ENCODE results near the gene ZNF584.
"Not testable (repeated sequence)": the region's sequence is repeated elsewhere in the genome, so short reads cannot be mapped to it uniquely, and the experiment has no call there.

The ZNF584 gene

GRCh38 chr19:58403920-58404478 is 4.5 kb upstream of the ZNF584 start:
- not testable (repeated sequence) for DNase-seq (ENCODE audit: extremely low read depth in 1 of 2, low read depth in 1 of 2)

- DNase-seq (ENCODE audit: extremely low read depth in 1 of 2, low read depth in 1 of 2), result no peak
Measured at GRCh38 chr19:58406818-58407657, 1.4 kb upstream of the ZNF584 start.

GRCh38 chr19:58407658-58408151 is 744 bp upstream of the ZNF584 start:
- DNase-seq (ENCODE audit: extremely low read depth in 1 of 2, low read depth in 1 of 2), result no peak

- DNase-seq (ENCODE audit: extremely low read depth in 1 of 2, low read depth in 1 of 2), result no peak
Measured at GRCh38 chr19:58409010-58409790, 751 bp downstream of the ZNF584 start.

- DNase-seq (ENCODE audit: extremely low read depth in 1 of 2, low read depth in 1 of 2), result no peak
Measured at GRCh38 chr19:58416604-58417003, 8.2 kb downstream of the ZNF584 start.

- no peak for DNase-seq (ENCODE audit: extremely low read depth in 1 of 2, low read depth in 1 of 2)
Measured at GRCh38 chr19:58417071-58417470, 8.6 kb downstream of the ZNF584 start.

- no peak for DNase-seq (ENCODE audit: extremely low read depth in 1 of 2, low read depth in 1 of 2)
Measured at GRCh38 chr19:58428617-58429016, 20.2 kb downstream of the ZNF584 start.

- DNase-seq (ENCODE audit: extremely low read depth in 1 of 2, low read depth in 1 of 2), result no peak
Measured at GRCh38 chr19:58429745-58430144, 21.3 kb downstream of the ZNF584 start.

- DNase-seq (ENCODE audit: extremely low read depth in 1 of 2, low read depth in 1 of 2), result no peak
Measured at GRCh38 chr19:58434217-58434616, 25.8 kb downstream of the ZNF584 start.

- DNase-seq (ENCODE audit: extremely low read depth in 1 of 2, low read depth in 1 of 2), result peak; percentile 85 to 95
Measured at GRCh38 chr19:58439576-58440554, 31.4 kb downstream of the ZNF584 start, which contains the start of gene ZNF132. ZNF132 (minus strand) TSS chr19:58440153; CDS start chr19:58439821, 332 bp downstream.

GRCh38 chr19:58440556-58440955 is 32.1 kb downstream of the ZNF584 start:
- DNase-seq (ENCODE audit: extremely low read depth in 1 of 2, low read depth in 1 of 2), result no peak

GRCh38 chr19:58442986-58443385 is 34.5 kb downstream of the ZNF584 start:
- not testable (repeated sequence) for DNase-seq (ENCODE audit: extremely low read depth in 1 of 2, low read depth in 1 of 2)

- not testable (repeated sequence) for DNase-seq (ENCODE audit: extremely low read depth in 1 of 2, low read depth in 1 of 2)
Measured at GRCh38 chr19:58448860-58449259, 40.4 kb downstream of the ZNF584 start.

- not testable (repeated sequence) for DNase-seq (ENCODE audit: extremely low read depth in 1 of 2, low read depth in 1 of 2)
Measured at GRCh38 chr19:58449980-58450379, 41.5 kb downstream of the ZNF584 start.

GRCh38 chr19:58450856-58451357 is 42.5 kb downstream of the ZNF584 start:
- DNase-seq (ENCODE audit: extremely low read depth in 1 of 2, low read depth in 1 of 2), result no peak

- DNase-seq (ENCODE audit: extremely low read depth in 1 of 2, low read depth in 1 of 2), result peak; percentile 88 to 95
Measured at GRCh38 chr19:58451358-58452101, 43.1 kb downstream of the ZNF584 start, which contains the start of gene ZNF324B. ZNF324B (plus strand) TSS chr19:58451622; CDS start chr19:58453702, 2,080 bp downstream.

GRCh38 chr19:58453743-58454142 is 45.3 kb downstream of the ZNF584 start:
- DNase-seq (ENCODE audit: extremely low read depth in 1 of 2, low read depth in 1 of 2), result no peak

GRCh38 chr19:58455306-58455705 is 46.9 kb downstream of the ZNF584 start:
- no peak for DNase-seq (ENCODE audit: extremely low read depth in 1 of 2, low read depth in 1 of 2)

GRCh38 chr19:58456111-58456510 is 47.7 kb downstream of the ZNF584 start:
- DNase-seq (ENCODE audit: extremely low read depth in 1 of 2, low read depth in 1 of 2), result no peak
